K562 (cell line): ENCODE measurements around the gene GANAB. TPM values are rescaled to one million over a fixed set of nuclear protein-coding genes. Genes with fewer than 3 reads are reported as not detected.

Experiments used
- ARNT ChIP-seq, 2 experiments: fragments of 450-650 bp; IDR thresholded peaks; 2 replicates each; pipeline ENCODE4 v1.6.1; 2016; ENCODE audit warnings: mild to moderate bottlenecking in 1 of 2
- EGR1 ChIP-seq: fragments of 450-650 bp; conservative IDR thresholded peaks from 2 replicates; pipeline ENCODE4 v1.6.1; 2017; ENCODE audit warnings: mild to moderate bottlenecking
- HMGXB4 ChIP-seq: sonication (generic); formaldehyde crosslinking; IDR thresholded peaks from 2 replicates; pipeline ENCODE4 v1.8.1; 2023; ENCODE audit warnings: mild to moderate bottlenecking, missing genetic modification reagents
- MCM7 ChIP-seq, 2 experiments: fragments of 450-650 bp; IDR thresholded peaks; 2 replicates each; pipeline ENCODE4 v1.6.1; 2016 to 2018
- TEAD4 ChIP-seq, 2 experiments: sonication (generic) in 1 of 2; formaldehyde crosslinking in 1 of 2; IDR thresholded peaks; 2 replicates each; pipeline versions ENCODE4 v1.6.1 to v1.8.0; 2012 to 2022; ENCODE audit warnings: borderline replicate concordance in 1 of 2, inconsistent platforms in 1 of 2, low read length in 1 of 2, mild to moderate bottlenecking in 1 of 2, missing genetic modification reagents in 1 of 2
- THAP12 ChIP-seq: fragments of 250-450 bp; sonication (Bioruptor Pico); IDR thresholded peaks from 2 replicates; pipeline ENCODE4 v1.9.0; 2021; ENCODE audit warnings: mild to moderate bottlenecking, inconsistent platforms
- ZEB2 ChIP-seq: fragments of 450-650 bp; IDR thresholded peaks from 2 replicates; pipeline ENCODE4 v1.6.1; 2016
- polyA plus RNA-seq, 8 experiments: library from polyadenylated mRNA; depleted of rRNA in 4 of 8; stranded (reverse) in 5 of 8; unstranded in 3 of 8; fragments of >200 nt; fragmentation: Nextera tagmentation in 2 of 8; fragmentation: Illumina TruSeq in 1 of 8; extraction: Ambion mirVana in 2 of 8; extraction: Trizol in 1 of 8; gene quantifications; 2 replicates each; pipeline versions ENCODE4 v1.2.1 to v1.2.3, GENCODE V29; 2011 to 2014; ENCODE audit warnings: inconsistent platforms in 1 of 8, missing spikeins in 1 of 8
- total RNA-seq, 7 experiments: library from RNA; depleted of rRNA in 6 of 7; stranded (reverse); fragments of >200 nt in 6 of 7; fragmentation: Illumina TruSeq in 2 of 7; extraction: Trizol in 2 of 7; gene quantifications; 2 replicates each; pipeline versions ENCODE4 v1.2.1 to v1.2.3, GENCODE V29; 2011 to 2021; ENCODE audit warnings: low replicate concordance in 1 of 7
- TF ChIP-seq, protein P1 (sequence below): fragments of 450-650 bp; IDR thresholded peaks from 2 replicates; pipeline ENCODE4 v1.6.1; 2016; ENCODE audit warnings: mild to moderate bottlenecking, moderate library complexity

Gene GANAB
- total and polyA plus RNA-seq, 9 of the 15 experiments (the other 6 are each of a cell fraction or from before 2014, with no cell fraction given): 6.5 to 284 (median 161) TPM

DNA sequence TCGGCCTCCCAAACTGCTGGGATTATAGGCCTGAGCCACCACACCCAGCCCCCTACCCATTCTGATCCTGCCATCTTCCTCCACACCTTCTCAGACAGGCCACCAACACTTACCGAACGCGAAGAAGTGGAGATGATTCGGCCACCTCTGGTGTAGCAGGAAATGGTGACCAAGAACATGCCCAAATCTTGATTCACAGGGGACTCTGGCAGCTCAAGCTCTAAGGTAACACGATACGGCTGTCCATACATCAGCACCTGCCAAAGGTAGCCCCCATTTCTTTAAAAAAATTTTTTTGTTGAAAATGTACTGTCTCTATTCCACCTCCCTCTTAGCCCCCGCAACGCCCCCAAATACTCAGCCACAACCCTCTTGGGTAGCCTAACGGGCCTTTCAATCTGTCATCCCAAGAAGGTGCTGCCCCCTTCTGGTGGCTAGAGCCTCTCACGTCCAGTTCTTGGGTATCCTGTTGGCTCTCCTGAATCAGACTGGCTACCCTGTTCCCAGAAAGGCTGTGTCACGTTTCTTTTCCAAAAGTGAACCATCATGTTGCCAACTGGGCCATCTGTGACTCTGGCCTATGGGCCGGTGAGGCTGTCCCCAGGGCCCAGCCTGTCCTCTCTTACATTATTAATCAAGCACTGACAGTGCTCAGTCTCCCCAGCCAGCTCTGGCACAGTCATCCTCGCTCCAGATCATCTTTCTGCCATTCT, 48.2 kb upstream of the GANAB start (continued):
- TF ChIP-seq, protein P1, sequence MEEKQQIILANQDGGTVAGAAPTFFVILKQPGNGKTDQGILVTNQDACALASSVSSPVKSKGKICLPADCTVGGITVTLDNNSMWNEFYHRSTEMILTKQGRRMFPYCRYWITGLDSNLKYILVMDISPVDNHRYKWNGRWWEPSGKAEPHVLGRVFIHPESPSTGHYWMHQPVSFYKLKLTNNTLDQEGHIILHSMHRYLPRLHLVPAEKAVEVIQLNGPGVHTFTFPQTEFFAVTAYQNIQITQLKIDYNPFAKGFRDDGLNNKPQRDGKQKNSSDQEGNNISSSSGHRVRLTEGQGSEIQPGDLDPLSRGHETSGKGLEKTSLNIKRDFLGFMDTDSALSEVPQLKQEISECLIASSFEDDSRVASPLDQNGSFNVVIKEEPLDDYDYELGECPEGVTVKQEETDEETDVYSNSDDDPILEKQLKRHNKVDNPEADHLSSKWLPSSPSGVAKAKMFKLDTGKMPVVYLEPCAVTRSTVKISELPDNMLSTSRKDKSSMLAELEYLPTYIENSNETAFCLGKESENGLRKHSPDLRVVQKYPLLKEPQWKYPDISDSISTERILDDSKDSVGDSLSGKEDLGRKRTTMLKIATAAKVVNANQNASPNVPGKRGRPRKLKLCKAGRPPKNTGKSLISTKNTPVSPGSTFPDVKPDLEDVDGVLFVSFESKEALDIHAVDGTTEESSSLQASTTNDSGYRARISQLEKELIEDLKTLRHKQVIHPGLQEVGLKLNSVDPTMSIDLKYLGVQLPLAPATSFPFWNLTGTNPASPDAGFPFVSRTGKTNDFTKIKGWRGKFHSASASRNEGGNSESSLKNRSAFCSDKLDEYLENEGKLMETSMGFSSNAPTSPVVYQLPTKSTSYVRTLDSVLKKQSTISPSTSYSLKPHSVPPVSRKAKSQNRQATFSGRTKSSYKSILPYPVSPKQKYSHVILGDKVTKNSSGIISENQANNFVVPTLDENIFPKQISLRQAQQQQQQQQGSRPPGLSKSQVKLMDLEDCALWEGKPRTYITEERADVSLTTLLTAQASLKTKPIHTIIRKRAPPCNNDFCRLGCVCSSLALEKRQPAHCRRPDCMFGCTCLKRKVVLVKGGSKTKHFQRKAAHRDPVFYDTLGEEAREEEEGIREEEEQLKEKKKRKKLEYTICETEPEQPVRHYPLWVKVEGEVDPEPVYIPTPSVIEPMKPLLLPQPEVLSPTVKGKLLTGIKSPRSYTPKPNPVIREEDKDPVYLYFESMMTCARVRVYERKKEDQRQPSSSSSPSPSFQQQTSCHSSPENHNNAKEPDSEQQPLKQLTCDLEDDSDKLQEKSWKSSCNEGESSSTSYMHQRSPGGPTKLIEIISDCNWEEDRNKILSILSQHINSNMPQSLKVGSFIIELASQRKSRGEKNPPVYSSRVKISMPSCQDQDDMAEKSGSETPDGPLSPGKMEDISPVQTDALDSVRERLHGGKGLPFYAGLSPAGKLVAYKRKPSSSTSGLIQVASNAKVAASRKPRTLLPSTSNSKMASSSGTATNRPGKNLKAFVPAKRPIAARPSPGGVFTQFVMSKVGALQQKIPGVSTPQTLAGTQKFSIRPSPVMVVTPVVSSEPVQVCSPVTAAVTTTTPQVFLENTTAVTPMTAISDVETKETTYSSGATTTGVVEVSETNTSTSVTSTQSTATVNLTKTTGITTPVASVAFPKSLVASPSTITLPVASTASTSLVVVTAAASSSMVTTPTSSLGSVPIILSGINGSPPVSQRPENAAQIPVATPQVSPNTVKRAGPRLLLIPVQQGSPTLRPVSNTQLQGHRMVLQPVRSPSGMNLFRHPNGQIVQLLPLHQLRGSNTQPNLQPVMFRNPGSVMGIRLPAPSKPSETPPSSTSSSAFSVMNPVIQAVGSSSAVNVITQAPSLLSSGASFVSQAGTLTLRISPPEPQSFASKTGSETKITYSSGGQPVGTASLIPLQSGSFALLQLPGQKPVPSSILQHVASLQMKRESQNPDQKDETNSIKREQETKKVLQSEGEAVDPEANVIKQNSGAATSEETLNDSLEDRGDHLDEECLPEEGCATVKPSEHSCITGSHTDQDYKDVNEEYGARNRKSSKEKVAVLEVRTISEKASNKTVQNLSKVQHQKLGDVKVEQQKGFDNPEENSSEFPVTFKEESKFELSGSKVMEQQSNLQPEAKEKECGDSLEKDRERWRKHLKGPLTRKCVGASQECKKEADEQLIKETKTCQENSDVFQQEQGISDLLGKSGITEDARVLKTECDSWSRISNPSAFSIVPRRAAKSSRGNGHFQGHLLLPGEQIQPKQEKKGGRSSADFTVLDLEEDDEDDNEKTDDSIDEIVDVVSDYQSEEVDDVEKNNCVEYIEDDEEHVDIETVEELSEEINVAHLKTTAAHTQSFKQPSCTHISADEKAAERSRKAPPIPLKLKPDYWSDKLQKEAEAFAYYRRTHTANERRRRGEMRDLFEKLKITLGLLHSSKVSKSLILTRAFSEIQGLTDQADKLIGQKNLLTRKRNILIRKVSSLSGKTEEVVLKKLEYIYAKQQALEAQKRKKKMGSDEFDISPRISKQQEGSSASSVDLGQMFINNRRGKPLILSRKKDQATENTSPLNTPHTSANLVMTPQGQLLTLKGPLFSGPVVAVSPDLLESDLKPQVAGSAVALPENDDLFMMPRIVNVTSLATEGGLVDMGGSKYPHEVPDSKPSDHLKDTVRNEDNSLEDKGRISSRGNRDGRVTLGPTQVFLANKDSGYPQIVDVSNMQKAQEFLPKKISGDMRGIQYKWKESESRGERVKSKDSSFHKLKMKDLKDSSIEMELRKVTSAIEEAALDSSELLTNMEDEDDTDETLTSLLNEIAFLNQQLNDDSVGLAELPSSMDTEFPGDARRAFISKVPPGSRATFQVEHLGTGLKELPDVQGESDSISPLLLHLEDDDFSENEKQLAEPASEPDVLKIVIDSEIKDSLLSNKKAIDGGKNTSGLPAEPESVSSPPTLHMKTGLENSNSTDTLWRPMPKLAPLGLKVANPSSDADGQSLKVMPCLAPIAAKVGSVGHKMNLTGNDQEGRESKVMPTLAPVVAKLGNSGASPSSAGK: no peak
- no peak for TF ChIP-seq THAP12 (CRISPR knock-in tag)
- no peak for TF ChIP-seq MCM7 (IDR thresholded peaks at IDR 0.05)
- no peak for TF ChIP-seq HMGXB4 (CRISPR knock-in tag)
- TF ChIP-seq EGR1: peak; percentile 60
- TF ChIP-seq TEAD4 (IDR thresholded peaks at IDR 0.05; ENCODE audit: low read length): no peak
- TF ChIP-seq TEAD4 (CRISPR knock-in tag; IDR thresholded peaks at IDR 0.05; ENCODE audit: borderline replicate concordance): no peak
- TF ChIP-seq ZEB2: no peak
- TF ChIP-seq ARNT (IDR thresholded peaks at IDR 0.05): no peak
